PC-3 (cell line): ENCODE measurements around the gene GMDS. TPM values are rescaled to one million over a fixed set of nuclear protein-coding genes. Genes with fewer than 3 reads are reported as not detected.

Source experiments
- ATAC-seq: fragments of 200-7000 bp; cut with Tn5 transposase; 2 replicates; pipeline ENCODE4 v1.9.1; 2020; ENCODE audit warnings: mild to moderate bottlenecking, moderate library complexity
- BruUV-seq: library from RNA; stranded (reverse); fragments of 400-500 nt; replicated peaks from 2 replicates; lab custom pipeline; 2021; lab: Mats Ljungman, UMichigan
- CTCF ChIA-PET: fragments of 300-600 bp; sonication (Branson Sonifier 250); formaldehyde crosslinking; loops from one replicate; lab custom pipeline; 2022; ENCODE audit warnings: antibody characterized with exemption; lab: Charles Lee
- POLR2A ChIA-PET: fragments of 300-600 bp; sonication (Branson Sonifier 250); formaldehyde crosslinking; loops from one replicate; lab custom pipeline; 2022; ENCODE audit warnings: antibody characterized with exemption; ENCODE audit not compliant: unreplicated experiment; lab: Charles Lee
- DNase-seq: peaks from one replicate; pipeline ENCODE4 v3.0.0-alpha.2; 2015
- H2AFZ ChIP-seq: fragments of 300-600 bp; sonication (generic); 2 replicates; pipeline ENCODE4 v1.6.0; 2016; ENCODE audit warnings: antibody characterized with exemption, low read length
- H3F3A ChIP-seq: fragments of 300-600 bp; sonication (generic); one replicate; pipeline ENCODE4 v1.6.0; 2017; ENCODE audit warnings: antibody characterized with exemption, low read length, control low read depth, mild to moderate bottlenecking; ENCODE audit not compliant: unreplicated experiment
- H3K27ac ChIP-seq: fragments of 300-600 bp; sonication (generic); 2 replicates; pipeline ENCODE4 v1.5.1; 2016; ENCODE audit warnings: mild to moderate bottlenecking, low read length
- H3K27me3 ChIP-seq: fragments of 300-600 bp; sonication (generic); 2 replicates; pipeline ENCODE4 v1.6.1; 2016; ENCODE audit warnings: low read length, mixed read lengths
- H3K36me3 ChIP-seq: fragments of 300-600 bp; sonication (generic); 2 replicates; pipeline ENCODE4 v1.6.1; 2016; ENCODE audit warnings: low read depth, mixed run types, low read length, mixed read lengths
- H3K4me1 ChIP-seq: fragments of 300-600 bp; sonication (generic); 2 replicates; pipeline ENCODE4 v1.5.1; 2016; ENCODE audit warnings: low read length; ENCODE audit not compliant: insufficient read depth
- H3K4me2 ChIP-seq: fragments of 300-600 bp; sonication (generic); 2 replicates; pipeline ENCODE4 v1.6.0; 2016; ENCODE audit warnings: low read length
- H3K4me3 ChIP-seq: fragments of 300-600 bp; sonication (generic); 2 replicates; pipeline ENCODE4 v1.5.1; 2016; ENCODE audit warnings: mild to moderate bottlenecking, low read length, mixed read lengths
- H3K79me2 ChIP-seq: fragments of 300-600 bp; sonication (generic); 2 replicates; pipeline ENCODE4 v1.6.1; 2017; ENCODE audit warnings: low read length, mixed read lengths
- H3K9ac ChIP-seq: fragments of 300-600 bp; sonication (generic); 2 replicates; pipeline ENCODE4 v1.6.0; 2016; ENCODE audit warnings: mild to moderate bottlenecking, low read length
- H3K9me2 ChIP-seq: fragments of 300-600 bp; sonication (generic); replicated peaks from 2 replicates; pipeline ENCODE4 v1.6.1; 2016; ENCODE audit warnings: mixed run types, low read length, mixed read lengths
- H3K9me3 ChIP-seq: fragments of 300-600 bp; sonication (generic); 2 replicates; pipeline ENCODE4 v1.6.1; 2016; ENCODE audit warnings: low read length, mixed read lengths
- H4K20me1 ChIP-seq: fragments of 300-600 bp; sonication (generic); 2 replicates; pipeline ENCODE4 v1.6.1; 2016; ENCODE audit warnings: low read length, mixed read lengths
- EZH2 ChIP-seq: fragments of 300-600 bp; sonication (generic); IDR thresholded peaks from one replicate; pipeline ENCODE4 v1.6.1; 2017; ENCODE audit warnings: antibody characterized with exemption, mild to moderate bottlenecking, low read length; ENCODE audit not compliant: unreplicated experiment
- EZH2phosphoT487 ChIP-seq: fragments of 300-600 bp; sonication (generic); IDR thresholded peaks from 2 replicates; pipeline ENCODE4 v1.6.1; 2018; ENCODE audit warnings: mild to moderate bottlenecking, antibody characterized with exemption, low read length, borderline replicate concordance
- intact Hi-C: fragments of 100-400 bp; cut with micrococcal nuclease; formaldehyde crosslinking; loops from 2 replicates; pipeline ENCODE4 v1.9.0; 2023
- total RNA-seq: library from RNA; depleted of rRNA; stranded (reverse); fragments of >200 nt; gene quantifications from 2 replicates; pipeline ENCODE4 v1.2.3, GENCODE V29; 2014
- TF ChIP-seq, protein P1 (sequence below): fragments of 300-600 bp; sonication (generic); conservative IDR thresholded peaks from 2 replicates; pipeline ENCODE4 v1.5.1; 2017; ENCODE audit warnings: antibody characterized with exemption, low read depth, mild to moderate bottlenecking, low read length

GMDS gene
- total RNA-seq, 1 experiment from 2014 or later, result 18.3 TPM

DNA sequence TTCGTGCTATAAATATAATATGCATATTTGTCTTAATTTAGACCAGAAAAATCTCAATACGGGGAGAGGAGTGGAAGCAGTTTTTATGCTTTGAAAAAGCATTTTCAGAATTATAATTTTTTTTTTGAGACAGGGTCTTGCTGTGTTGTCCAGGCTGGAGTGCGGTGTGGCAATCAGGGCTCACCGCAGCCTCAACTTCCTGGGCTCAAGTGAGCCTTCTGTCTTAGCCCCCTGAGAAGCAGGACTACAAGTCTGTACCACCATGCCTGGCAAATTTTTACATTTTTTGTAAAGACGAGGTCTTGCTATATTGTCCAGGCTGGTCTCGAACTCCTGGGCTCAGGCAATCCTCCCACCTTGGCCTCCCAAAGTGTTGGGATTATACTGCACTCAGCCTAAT lies 438.5 kb downstream of the GMDS start:
- no peaks in the 10 kb centered on the region for H3K4me1 ChIP-seq
- no peaks in the 10 kb centered on the region for H3K36me3 ChIP-seq
- H3F3A ChIP-seq, result no peaks in the 10 kb centered on the region
- no peak overlapping the region for H2AFZ ChIP-seq
- ChIA-PET CTCF (no interaction called here), POLR2A (no interaction called here)
- no peak overlapping the region for H3K9ac ChIP-seq
- no peaks in the 10 kb centered on the region for H3K27me3 ChIP-seq
- H3K4me2 ChIP-seq, result no peak overlapping the region
- no peak overlapping the region for H3K4me3 ChIP-seq
- no peaks in the 10 kb centered on the region for H3K9me3 ChIP-seq
- BruUV-seq, result no TSS peak
- no peaks in the 10 kb centered on the region for H3K9me2 ChIP-seq
- no peaks in the 10 kb centered on the region for H4K20me1 ChIP-seq
- no peak for TF ChIP-seq EZH2phosphoT487
- TF ChIP-seq, protein P1, sequence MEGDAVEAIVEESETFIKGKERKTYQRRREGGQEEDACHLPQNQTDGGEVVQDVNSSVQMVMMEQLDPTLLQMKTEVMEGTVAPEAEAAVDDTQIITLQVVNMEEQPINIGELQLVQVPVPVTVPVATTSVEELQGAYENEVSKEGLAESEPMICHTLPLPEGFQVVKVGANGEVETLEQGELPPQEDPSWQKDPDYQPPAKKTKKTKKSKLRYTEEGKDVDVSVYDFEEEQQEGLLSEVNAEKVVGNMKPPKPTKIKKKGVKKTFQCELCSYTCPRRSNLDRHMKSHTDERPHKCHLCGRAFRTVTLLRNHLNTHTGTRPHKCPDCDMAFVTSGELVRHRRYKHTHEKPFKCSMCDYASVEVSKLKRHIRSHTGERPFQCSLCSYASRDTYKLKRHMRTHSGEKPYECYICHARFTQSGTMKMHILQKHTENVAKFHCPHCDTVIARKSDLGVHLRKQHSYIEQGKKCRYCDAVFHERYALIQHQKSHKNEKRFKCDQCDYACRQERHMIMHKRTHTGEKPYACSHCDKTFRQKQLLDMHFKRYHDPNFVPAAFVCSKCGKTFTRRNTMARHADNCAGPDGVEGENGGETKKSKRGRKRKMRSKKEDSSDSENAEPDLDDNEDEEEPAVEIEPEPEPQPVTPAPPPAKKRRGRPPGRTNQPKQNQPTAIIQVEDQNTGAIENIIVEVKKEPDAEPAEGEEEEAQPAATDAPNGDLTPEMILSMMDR, result no peak
- no peak for TF ChIP-seq EZH2
- no peak for ATAC-seq
- no peaks in the 10 kb centered on the region for H3K79me2 ChIP-seq
- intact Hi-C loops, result no loop called here
- no peak overlapping the region for H3K27ac ChIP-seq
- no peak for DNase-seq

DNA sequence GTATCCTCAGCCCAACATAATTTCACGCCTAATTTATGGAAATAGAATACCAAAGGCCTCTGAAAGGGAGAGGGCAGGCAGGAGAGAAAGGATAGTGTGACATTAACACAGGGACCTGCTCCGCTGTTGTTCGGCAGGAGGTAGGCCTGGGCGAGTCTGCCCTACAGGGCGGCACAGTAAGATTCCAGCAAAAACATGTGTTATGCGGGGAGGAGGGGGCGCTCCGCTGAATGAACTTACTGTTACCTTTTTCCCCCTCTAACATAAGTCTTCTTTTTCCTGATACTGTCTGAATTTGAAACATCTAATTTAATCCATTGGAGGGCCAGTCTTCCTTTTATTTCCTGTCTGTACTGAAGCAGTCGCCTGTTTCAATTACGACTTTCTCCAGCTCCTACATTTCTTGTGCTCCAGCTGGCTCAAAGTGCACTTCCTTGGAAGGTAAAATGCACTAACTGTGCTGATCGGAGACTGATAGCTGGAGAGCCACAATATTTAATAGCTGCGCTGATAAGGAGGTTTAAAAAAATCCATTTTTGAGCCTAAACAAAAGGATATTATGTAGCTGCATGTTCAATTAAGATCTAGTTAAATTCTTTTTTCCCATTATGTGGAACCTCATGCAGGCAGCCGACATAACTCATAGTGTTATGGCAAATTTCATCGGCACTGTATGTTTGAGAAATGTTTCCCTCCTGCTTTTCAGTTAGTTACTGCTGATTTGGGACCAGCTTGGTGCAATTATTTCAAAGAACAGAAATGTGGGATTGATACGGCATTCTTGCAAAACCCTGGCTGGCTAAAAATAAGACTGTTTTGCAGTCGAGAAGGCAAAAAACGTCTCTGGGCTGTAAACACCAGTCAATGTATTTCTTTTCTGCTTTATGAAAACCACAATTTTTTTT lies 442.7 kb downstream of the GMDS start:
- no peaks in the 10 kb centered on the region for H4K20me1 ChIP-seq
- H2AFZ ChIP-seq, result no peak overlapping the region
- no peaks in the 10 kb centered on the region for H3K9me2 ChIP-seq
- TF ChIP-seq, protein P1, result no peak
- TF ChIP-seq EZH2 (no peak), EZH2phosphoT487 (no peak)
- no peaks in the 10 kb centered on the region for H3K27me3 ChIP-seq
- H3K79me2 ChIP-seq, result no peaks in the 10 kb centered on the region
- DNase-seq, result no peak
- no peak overlapping the region for H3K27ac ChIP-seq
- CTCF ChIA-PET, result no interaction called here
- no peaks in the 10 kb centered on the region for H3F3A ChIP-seq
- H3K9me3 ChIP-seq, result no peaks in the 10 kb centered on the region
- H3K9ac ChIP-seq, result no peak overlapping the region
- POLR2A ChIA-PET, result no interaction called here
- H3K4me3 ChIP-seq, result no peak overlapping the region
- H3K4me2 ChIP-seq, result no peak overlapping the region
- ATAC-seq, result no peak
- peaks cover 3% of the 10 kb centered on the region; the same call in 1 of the 2 replicates for H3K4me1 ChIP-seq
- intact Hi-C loops, result loop anchor here (1.0 kb wide), 1 partner anchor 12 kb away; no protein-coding TSS in a partner anchor
- no TSS peak for BruUV-seq
- H3K36me3 ChIP-seq, result no peaks in the 10 kb centered on the region

DNA sequence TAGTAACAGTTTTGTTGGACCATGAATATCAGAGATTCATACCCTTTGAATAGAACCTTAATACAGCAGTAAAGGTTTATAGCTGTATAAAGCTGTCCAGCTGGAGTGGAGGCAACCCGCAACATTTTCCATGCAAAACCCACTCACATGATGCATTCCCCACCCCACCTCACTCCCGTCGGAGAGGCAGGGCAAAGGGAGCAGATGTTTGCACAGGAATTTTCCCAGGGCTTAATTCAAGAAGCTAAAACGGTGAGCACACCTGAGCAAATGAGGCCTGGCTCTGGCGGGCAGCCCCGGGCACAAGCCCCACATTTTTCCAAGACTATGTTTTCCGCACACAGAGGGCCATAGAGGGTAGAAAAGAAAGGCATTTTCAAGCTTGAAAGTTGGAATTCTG lies 444.0 kb downstream of the GMDS start:
- Histone ChIP-seq H3K9ac (no peak overlapping the region), H3K27me3 (no peaks in the 10 kb centered on the region), H4K20me1 (no peaks in the 10 kb centered on the region), H3K4me3 (no peak overlapping the region), H3F3A (no peaks in the 10 kb centered on the region), H3K9me2 (no peaks in the 10 kb centered on the region), H3K4me2 (no peak overlapping the region), H3K36me3 (no peaks in the 10 kb centered on the region), H3K9me3 (no peaks in the 10 kb centered on the region), H3K4me1 (peaks cover 7% of the 10 kb centered on the region; the same call in 1 of the 2 replicates), H3K27ac (no peak overlapping the region), H3K79me2 (no peaks in the 10 kb centered on the region), H2AFZ (no peak overlapping the region)
- TF ChIP-seq EZH2 (no peak), EZH2phosphoT487 (no peak)
- TF ChIP-seq, protein P1, result no peak
- POLR2A ChIA-PET, result no interaction called here
- CTCF ChIA-PET, result no interaction called here
- DNase-seq (no peak), ATAC-seq (no peak)
- intact Hi-C loops, result no loop called here
- BruUV-seq, result no TSS peak
